ENCODE data around the gene LHFPL6.
"Not testable (repeated sequence)": the region's sequence is repeated elsewhere in the genome, so short reads cannot be mapped to it uniquely, and the experiment has no call there.

DNA sequence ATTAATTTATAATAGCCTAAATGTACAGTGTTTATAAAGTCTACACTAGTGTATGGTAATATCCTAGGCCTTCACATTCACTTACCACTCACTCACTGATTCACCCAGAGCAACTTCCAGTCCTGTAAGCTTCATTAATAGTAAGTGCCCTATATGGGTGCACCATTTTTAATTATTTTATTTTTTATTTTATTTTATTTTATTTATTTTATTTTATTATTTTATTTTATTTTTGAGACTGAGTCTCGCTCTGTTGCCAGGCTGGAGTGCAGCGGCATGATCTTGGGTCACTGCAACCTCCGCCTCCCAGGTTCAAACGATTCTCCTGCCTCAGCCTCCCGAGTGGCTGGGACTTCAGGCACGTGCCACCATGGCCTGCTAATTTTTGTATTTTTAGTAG lies 264.9 kb downstream of the LHFPL6 start:
- TF ChIP-seq, protein P1, sequence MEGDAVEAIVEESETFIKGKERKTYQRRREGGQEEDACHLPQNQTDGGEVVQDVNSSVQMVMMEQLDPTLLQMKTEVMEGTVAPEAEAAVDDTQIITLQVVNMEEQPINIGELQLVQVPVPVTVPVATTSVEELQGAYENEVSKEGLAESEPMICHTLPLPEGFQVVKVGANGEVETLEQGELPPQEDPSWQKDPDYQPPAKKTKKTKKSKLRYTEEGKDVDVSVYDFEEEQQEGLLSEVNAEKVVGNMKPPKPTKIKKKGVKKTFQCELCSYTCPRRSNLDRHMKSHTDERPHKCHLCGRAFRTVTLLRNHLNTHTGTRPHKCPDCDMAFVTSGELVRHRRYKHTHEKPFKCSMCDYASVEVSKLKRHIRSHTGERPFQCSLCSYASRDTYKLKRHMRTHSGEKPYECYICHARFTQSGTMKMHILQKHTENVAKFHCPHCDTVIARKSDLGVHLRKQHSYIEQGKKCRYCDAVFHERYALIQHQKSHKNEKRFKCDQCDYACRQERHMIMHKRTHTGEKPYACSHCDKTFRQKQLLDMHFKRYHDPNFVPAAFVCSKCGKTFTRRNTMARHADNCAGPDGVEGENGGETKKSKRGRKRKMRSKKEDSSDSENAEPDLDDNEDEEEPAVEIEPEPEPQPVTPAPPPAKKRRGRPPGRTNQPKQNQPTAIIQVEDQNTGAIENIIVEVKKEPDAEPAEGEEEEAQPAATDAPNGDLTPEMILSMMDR (IDR thresholded peaks at IDR 0.05), result not testable (repeated sequence)
- TF ChIP-seq POLR2A (IDR thresholded peaks at IDR 0.05), result not testable (repeated sequence)

Data from Peyer's patch (tissue), 4 donors.